PC-9 (cell line): Measurements from ENCODE around the gene SLC11A2. TPM values are rescaled to one million over a fixed set of nuclear protein-coding genes. Genes with fewer than 3 reads are reported as not detected.

ENCODE experiments used
- BruUV-seq: library from RNA; stranded (reverse); fragments of 400-500 nt; replicated peaks from 2 replicates; lab custom pipeline; 2021; lab: Mats Ljungman, UMichigan
- CTCF ChIA-PET: fragments of 300-600 bp; sonication (Branson Sonifier 250); formaldehyde crosslinking; loops from one replicate; lab custom pipeline; 2022; ENCODE audit warnings: antibody characterized with exemption; lab: Charles Lee
- POLR2A ChIA-PET: fragments of 300-600 bp; sonication (Branson Sonifier 250); formaldehyde crosslinking; loops from one replicate; lab custom pipeline; 2022; ENCODE audit warnings: antibody characterized with exemption; ENCODE audit not compliant: unreplicated experiment; lab: Charles Lee
- DNase-seq, 2 experiments: peaks; one replicate each; pipeline versions ENCODE4 v3.0.0 to v3.0.0-alpha.2; 2015 to 2022; ENCODE audit warnings: mixed read lengths in 1 of 2
- H2AFZ ChIP-seq: fragments of 200-600 bp; sonication (generic); 2 replicates; pipeline ENCODE4 v1.8.1; 2017; ENCODE audit warnings: antibody characterized with exemption
- H3F3A ChIP-seq: fragments of 200-600 bp; sonication (generic); 2 replicates; pipeline ENCODE4 v1.8.1; 2017; ENCODE audit warnings: antibody characterized with exemption, mild to moderate bottlenecking, low read depth; ENCODE audit not compliant: insufficient read depth
- H3K27ac ChIP-seq: fragments of 200-600 bp; sonication (generic); 2 replicates; pipeline ENCODE4 v1.6.1; 2016; ENCODE audit warnings: mixed run types
- H3K27me3 ChIP-seq: fragments of 200-600 bp; sonication (generic); 2 replicates; pipeline ENCODE4 v1.6.1; 2016; ENCODE audit warnings: low read depth, mixed run types; ENCODE audit not compliant: insufficient read depth
- H3K36me3 ChIP-seq: fragments of 200-600 bp; sonication (generic); 2 replicates; pipeline ENCODE4 v1.6.1; 2016; ENCODE audit warnings: low read depth, mixed run types
- H3K4me1 ChIP-seq: fragments of 200-600 bp; sonication (generic); replicated peaks from 2 replicates; pipeline ENCODE4 v1.6.1; 2016; ENCODE audit warnings: mixed run types; ENCODE audit not compliant: insufficient read depth
- H3K4me2 ChIP-seq: fragments of 200-600 bp; sonication (generic); 2 replicates; pipeline ENCODE4 v1.6.1; 2017; ENCODE audit warnings: mixed run types
- H3K4me3 ChIP-seq: fragments of 200-600 bp; sonication (generic); 2 replicates; pipeline ENCODE4 v1.6.1; 2016; ENCODE audit warnings: mixed run types
- H3K79me2 ChIP-seq: fragments of 200-600 bp; sonication (generic); 2 replicates; pipeline ENCODE4 v1.6.1; 2017; ENCODE audit warnings: low read depth, mixed run types
- H3K9me2 ChIP-seq: fragments of 200-600 bp; sonication (generic); 2 replicates; pipeline ENCODE4 v1.8.1; 2017; ENCODE audit warnings: mild to moderate bottlenecking; ENCODE audit not compliant: insufficient read depth
- H3K9me3 ChIP-seq: fragments of 200-600 bp; sonication (generic); 2 replicates; pipeline ENCODE4 v1.8.1; 2016; ENCODE audit warnings: low read depth; ENCODE audit not compliant: insufficient read depth
- H4K20me1 ChIP-seq: fragments of 200-600 bp; sonication (generic); 2 replicates; pipeline ENCODE4 v1.8.1; 2017; ENCODE audit not compliant: insufficient read depth
- CTCF ChIP-seq: fragments of 200-600 bp; sonication (generic); conservative IDR thresholded peaks from 2 replicates; pipeline ENCODE4 v1.6.1; 2017; ENCODE audit warnings: mixed run types, antibody characterized with exemption, mild to moderate bottlenecking, moderate library complexity
- EZH2 ChIP-seq: fragments of 200-600 bp; sonication (generic); IDR thresholded peaks from 2 replicates; pipeline ENCODE4 v1.8.0; 2017; ENCODE audit warnings: antibody characterized with exemption, low read depth
- intact Hi-C: fragments of 100-400 bp; cut with micrococcal nuclease; formaldehyde crosslinking; loops from one replicate; pipeline ENCODE4 v1.10.0; 2022; ENCODE audit not compliant: unreplicated experiment
- total RNA-seq: library from RNA; stranded (reverse); gene quantifications from 2 replicates; pipeline ENCODE4 v1.2.3, GENCODE V29; 2021

Gene SLC11A2
- total RNA-seq, 1 experiment from 2014 or later = 45.7 TPM

DNA sequence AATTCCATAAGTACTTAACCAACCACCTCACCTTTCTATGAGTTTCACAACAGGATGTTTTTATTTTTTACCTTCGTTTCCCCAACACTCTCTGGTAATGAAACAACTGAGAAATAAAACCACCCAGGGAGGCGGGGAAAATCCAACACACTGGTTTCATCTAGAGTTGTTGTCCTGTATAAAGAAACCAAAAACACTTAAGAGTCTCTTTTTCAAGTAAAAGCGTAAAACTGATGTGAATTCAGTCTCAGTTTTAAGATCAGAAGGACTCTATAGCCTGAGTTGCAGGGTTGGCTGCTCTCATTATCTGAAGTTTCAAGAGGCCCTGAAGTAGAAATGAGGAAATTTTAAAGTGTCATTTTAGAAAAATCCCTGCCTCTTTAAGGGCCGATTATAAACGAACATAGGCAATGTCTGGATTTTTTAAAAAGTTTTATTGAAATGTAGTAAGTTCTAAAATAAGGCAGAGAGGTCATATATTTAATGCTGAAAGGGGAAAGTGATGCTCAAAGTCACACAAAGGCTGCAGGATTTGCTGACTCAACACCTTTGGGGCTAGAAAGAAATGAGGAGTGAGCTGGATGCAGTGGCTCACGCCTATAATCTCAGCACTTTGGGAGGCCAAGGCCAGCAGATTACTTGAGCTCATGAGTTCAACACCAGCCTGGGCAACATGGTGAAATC, 46.7 kb downstream of the SLC11A2 start:
- intact Hi-C loops = no loop called here
- no peak overlapping the region for H2AFZ ChIP-seq
- H3K36me3 ChIP-seq = no peaks in the 10 kb centered on the region; the same call in 1 of the 2 replicates
- ChIA-PET CTCF (interaction anchor here (0.6 kb wide), 1 partner anchor 154 kb away, joined by 5 read pairs; no protein-coding TSS in a partner anchor), POLR2A (no interaction called here)
- H4K20me1 ChIP-seq = no peaks in the 10 kb centered on the region
- H3K4me1 ChIP-seq = no peaks in the 10 kb centered on the region
- no peak overlapping the region for H3K4me2 ChIP-seq
- DNase-seq = no peak
- TF ChIP-seq EZH2 = no peak
- H3K27me3 ChIP-seq = no peaks in the 10 kb centered on the region
- H3K9me2 ChIP-seq = no peaks in the 10 kb centered on the region
- peaks cover 4% of the 10 kb centered on the region; the same call in 1 of the 2 replicates for H3F3A ChIP-seq
- no peaks in the 10 kb centered on the region for H3K9me3 ChIP-seq
- H3K79me2 ChIP-seq = no peaks in the 10 kb centered on the region
- BruUV-seq = no TSS peak
- no peak overlapping the region for H3K27ac ChIP-seq
- H3K4me3 ChIP-seq = no peak overlapping the region

- POLR2A ChIA-PET = no interaction called here
- TF ChIP-seq CTCF (no peak), EZH2 (no peak)
Measured at GRCh38 chr12:50971946-50972345, 54.2 kb downstream of the SLC11A2 start.

DNA sequence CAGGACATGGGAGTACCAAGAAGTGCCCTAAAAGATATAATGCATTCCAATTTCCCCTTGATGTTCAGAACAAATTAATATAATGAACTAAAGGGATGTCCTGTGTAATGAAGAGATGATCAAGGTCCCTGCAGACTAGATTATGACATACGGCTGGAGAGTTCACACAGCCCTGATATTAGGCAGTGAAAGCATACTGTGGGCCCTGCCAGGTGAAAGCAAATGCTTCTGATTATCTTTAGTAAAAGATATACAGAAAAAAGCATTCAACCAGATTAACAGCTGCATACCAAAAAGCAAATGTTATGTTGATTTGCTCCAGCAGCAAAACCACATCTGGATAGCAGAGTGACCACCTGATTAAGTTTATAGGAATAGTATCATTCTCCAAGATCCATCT, 61.8 kb downstream of the SLC11A2 start:
- no peak for DNase-seq
- no peaks in the 10 kb centered on the region for H4K20me1 ChIP-seq
- ChIA-PET CTCF (no interaction called here), POLR2A (no interaction called here)
- H3K4me2 ChIP-seq = no peak overlapping the region
- BruUV-seq = no TSS peak
- H3F3A ChIP-seq = peaks cover 8% of the 10 kb centered on the region; the same call in 1 of the 2 replicates
- H3K4me1 ChIP-seq = no peaks in the 10 kb centered on the region
- intact Hi-C loops = no loop called here
- H3K27ac ChIP-seq = no peak overlapping the region
- H3K4me3 ChIP-seq = no peak overlapping the region
- no peaks in the 10 kb centered on the region for H3K27me3 ChIP-seq
- H2AFZ ChIP-seq = no peak overlapping the region
- TF ChIP-seq CTCF (no peak), EZH2 (no peak)
- H3K9me2 ChIP-seq = no peaks in the 10 kb centered on the region
- H3K36me3 ChIP-seq = no peaks in the 10 kb centered on the region
- no peaks in the 10 kb centered on the region for H3K79me2 ChIP-seq
- H3K9me3 ChIP-seq = no peaks in the 10 kb centered on the region

More at GRCh38 chr12:50971946-50972345, 54.2 kb downstream of the SLC11A2 start:
- no peaks in the 10 kb centered on the region for H3K36me3 ChIP-seq
- no peak for DNase-seq
- no TSS peak for BruUV-seq
- no peaks in the 10 kb centered on the region for H3K27me3 ChIP-seq
- H3K4me1 ChIP-seq = no peaks in the 10 kb centered on the region
- no peaks in the 10 kb centered on the region for H3F3A ChIP-seq
- no peak overlapping the region for H3K27ac ChIP-seq
- H3K79me2 ChIP-seq = no peaks in the 10 kb centered on the region
- H4K20me1 ChIP-seq = no peaks in the 10 kb centered on the region
- H3K4me3 ChIP-seq = no peak overlapping the region
- CTCF ChIA-PET = no interaction called here
- intact Hi-C loops = no loop called here
- no peaks in the 10 kb centered on the region for H3K9me3 ChIP-seq
- no peak overlapping the region for H3K4me2 ChIP-seq
- no peaks in the 10 kb centered on the region for H3K9me2 ChIP-seq
- no peak overlapping the region for H2AFZ ChIP-seq
